ENCODE results near the gene RSPH9.

The RSPH9 gene

GRCh38 chr6:43634702-43635303 is 10.0 kb upstream of the RSPH9 start:
- Histone ChIP-seq H3K9ac (peak overlapping the region; percentile 75; the same call in 1 of the 2 replicates), H3K36me3 (ENCODE audit: insufficient read depth) (peaks cover 9% of the 10 kb centered on the region; the same call in 1 of the 2 replicates), H3K4me1 (ENCODE audit: low read depth, poor library complexity, severe bottlenecking) (peaks cover 44% of the 10 kb centered on the region), H3K27ac (peak overlapping the region; percentile 50; the same call in 1 of the 2 replicates), H4K20me1 (ENCODE audit: insufficient read depth) (no peaks in the 10 kb centered on the region), H3K79me2 (ENCODE audit: insufficient read depth, low read depth) (peaks cover 34% of the 10 kb centered on the region), H3K4me3 (IDR thresholded peaks at IDR 0.05; ENCODE audit: insufficient read depth, low read depth, low read length) (no peak overlapping the region), H2AFZ (ENCODE audit: low read depth) (peak overlapping the region; percentile 96; the same call in 1 of the 2 replicates), H3K27me3 (ENCODE audit: insufficient read depth, low read depth) (no peaks in the 10 kb centered on the region), H3K4me2 (peak overlapping the region; percentile 92)
- TF ChIP-seq CTCF (conservative IDR thresholded peaks at IDR 0.05; ENCODE audit: low read depth, low read length): no peak

GRCh38 chr6:43635387-43636307 is 9.2 kb upstream of the RSPH9 start, which contains the start of gene MAD2L1BP:
Gene MAD2L1BP, plus strand, starts transcription at chr6:43635840. Its CDS starts 36 bp downstream, at chr6:43635876.
- H3K27me3 ChIP-seq (ENCODE audit: insufficient read depth, low read depth): no peaks in the 10 kb centered on the region
- TF ChIP-seq CTCF (conservative IDR thresholded peaks at IDR 0.05; ENCODE audit: low read depth, low read length): no peak
- H2AFZ ChIP-seq (ENCODE audit: low read depth): peak within 1 kb of the TSS; percentile 96
- peak within 1 kb of the TSS; percentile 75 for H3K9ac ChIP-seq
- H3K36me3 ChIP-seq (ENCODE audit: insufficient read depth): peaks cover 12% of the 10 kb centered on the region; the same call in 1 of the 2 replicates
- H3K4me2 ChIP-seq: peak within 1 kb of the TSS; percentile 92
- no peaks in the 10 kb centered on the region for H4K20me1 ChIP-seq (ENCODE audit: insufficient read depth)
- peaks cover 40% of the 10 kb centered on the region for H3K4me1 ChIP-seq (ENCODE audit: low read depth, poor library complexity, severe bottlenecking)
- no peak within 1 kb of the TSS for H3K4me3 ChIP-seq (IDR thresholded peaks at IDR 0.05; ENCODE audit: insufficient read depth, low read depth, low read length)
- H3K27ac ChIP-seq: peak within 1 kb of the TSS; percentile 50; the same call in 1 of the 2 replicates
- peaks cover 35% of the 10 kb centered on the region for H3K79me2 ChIP-seq (ENCODE audit: insufficient read depth, low read depth)

GRCh38 chr6:43636308-43636659 is 8.6 kb upstream of the RSPH9 start:
- peak overlapping the region; percentile 92 for H3K4me2 ChIP-seq
- H3K27ac ChIP-seq: peak overlapping the region; percentile 50; the same call in 1 of the 2 replicates
- peaks cover 33% of the 10 kb centered on the region for H3K4me1 ChIP-seq (ENCODE audit: low read depth, poor library complexity, severe bottlenecking)
- H4K20me1 ChIP-seq (ENCODE audit: insufficient read depth): no peaks in the 10 kb centered on the region
- H3K79me2 ChIP-seq (ENCODE audit: insufficient read depth, low read depth): peaks cover 35% of the 10 kb centered on the region
- H3K4me3 ChIP-seq (IDR thresholded peaks at IDR 0.05; ENCODE audit: insufficient read depth, low read depth, low read length): no peak overlapping the region
- H3K9ac ChIP-seq: peak overlapping the region; percentile 75; the same call in 1 of the 2 replicates
- peaks cover 12% of the 10 kb centered on the region; the same call in 1 of the 2 replicates for H3K36me3 ChIP-seq (ENCODE audit: insufficient read depth)
- no peak for TF ChIP-seq CTCF (conservative IDR thresholded peaks at IDR 0.05; ENCODE audit: low read depth, low read length)
- peak overlapping the region; percentile 96; the same call in 1 of the 2 replicates for H2AFZ ChIP-seq (ENCODE audit: low read depth)
- no peaks in the 10 kb centered on the region for H3K27me3 ChIP-seq (ENCODE audit: insufficient read depth, low read depth)

DNA sequence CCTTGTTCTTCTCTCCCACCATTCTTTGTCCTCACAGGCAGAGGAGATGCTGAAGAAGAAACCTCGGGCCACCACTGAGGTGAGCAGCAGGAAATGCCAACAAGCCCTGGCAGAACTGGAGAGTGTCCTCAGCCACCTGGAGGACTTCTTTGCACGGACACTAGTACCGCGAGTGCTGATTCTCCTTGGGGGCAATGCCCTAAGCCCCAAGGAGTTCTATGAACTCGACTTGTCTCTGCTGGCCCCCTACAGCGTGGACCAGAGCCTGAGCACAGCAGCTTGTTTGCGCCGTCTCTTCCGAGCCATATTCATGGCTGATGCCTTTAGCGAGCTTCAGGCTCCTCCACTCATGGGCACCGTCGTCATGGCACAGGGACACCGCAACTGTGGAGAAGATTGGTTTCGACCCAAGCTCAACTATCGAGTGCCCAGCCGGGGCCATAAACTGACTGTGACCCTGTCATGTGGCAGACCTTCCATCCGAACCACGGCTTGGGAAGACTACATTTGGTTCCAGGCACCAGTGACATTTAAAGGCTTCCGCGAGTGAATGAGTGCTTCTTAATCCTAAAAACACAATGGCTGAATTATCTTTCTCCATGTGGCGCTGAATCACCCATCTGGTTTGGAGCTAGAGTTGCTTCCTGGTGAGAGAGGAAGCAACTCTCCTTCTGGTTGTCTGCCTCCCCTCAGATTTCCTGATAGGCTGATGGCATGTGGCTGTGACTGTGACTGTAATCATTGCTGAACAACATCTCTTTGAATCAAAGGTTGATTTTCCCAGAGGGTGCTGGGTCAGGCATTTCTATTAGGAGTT is 4.6 kb upstream of the RSPH9 start:
- no peak overlapping the region for H3K27ac ChIP-seq
- no peak overlapping the region for H2AFZ ChIP-seq (ENCODE audit: low read depth)
- H3K4me3 ChIP-seq (IDR thresholded peaks at IDR 0.05; ENCODE audit: insufficient read depth, low read depth, low read length): no peak overlapping the region
- no peaks in the 10 kb centered on the region for H4K20me1 ChIP-seq (ENCODE audit: insufficient read depth)
- no peak overlapping the region for H3K4me2 ChIP-seq
- H3K4me1 ChIP-seq (ENCODE audit: low read depth, poor library complexity, severe bottlenecking): peaks cover 25% of the 10 kb centered on the region
- H3K79me2 ChIP-seq (ENCODE audit: insufficient read depth, low read depth): peaks cover 35% of the 10 kb centered on the region
- no peak overlapping the region for H3K9ac ChIP-seq
- TF ChIP-seq CTCF (conservative IDR thresholded peaks at IDR 0.05; ENCODE audit: low read depth, low read length): no peak
- H3K27me3 ChIP-seq (ENCODE audit: insufficient read depth, low read depth): no peaks in the 10 kb centered on the region
- H3K36me3 ChIP-seq (ENCODE audit: insufficient read depth): peaks cover 12% of the 10 kb centered on the region; the same call in 1 of the 2 replicates
